Upper lobe of left lung (tissue), 6 donors: ENCODE results near the gene HPSE. TPM values are rescaled to one million over a fixed set of nuclear protein-coding genes. Genes with fewer than 3 reads are reported as not detected.

Experiments
- ATAC-seq, 2 donors: fragments of 200-7000 bp; cut with Tn5 transposase; one replicate each; pipeline ENCODE4 v1.9.1; 2022; ENCODE audit warnings: mild to moderate bottlenecking in 2 of 2, moderate library complexity in 2 of 2; ENCODE audit not compliant: low FRiP score in 2 of 2
- DNase-seq, 2 donors: peaks; one replicate each; pipeline ENCODE4 v3.0.0-alpha.2; 2019 to 2020
- H3K27ac ChIP-seq, 4 donors: fragments of 200-600 bp; sonication (generic); one replicate each; pipeline ENCODE4 v1.5.1; 2016 to 2019
- H3K27me3 ChIP-seq, 4 donors: fragments of 200-600 bp; sonication (generic); one replicate each; pipeline ENCODE4 v1.5.1; 2017 to 2019
- H3K36me3 ChIP-seq, 4 donors: fragments of 200-600 bp; sonication (generic); one replicate each; pipeline ENCODE4 v1.5.1; 2016 to 2019
- H3K4me1 ChIP-seq, 4 donors: fragments of 200-600 bp; sonication (generic); one replicate each; pipeline ENCODE4 v1.5.1; 2018 to 2019
- H3K4me3 ChIP-seq, 4 donors: fragments of 200-600 bp; sonication (generic); one replicate each; pipeline ENCODE4 v1.5.1; 2017 to 2019; ENCODE audit warnings: mild to moderate bottlenecking in 2 of 4, moderate library complexity in 1 of 4
- H3K9me3 ChIP-seq, 4 donors: fragments of 200-600 bp; sonication (generic); one replicate each; pipeline ENCODE4 v1.5.1; 2018 to 2019
- CTCF ChIP-seq, 6 experiments: fragments of 450-650 bp in 4 of 6; fragments of 200-600 bp in 2 of 6; sonication (generic) in 2 of 6; IDR thresholded peaks; one replicate each; pipeline ENCODE4 v1.5.1; 2016 to 2019; ENCODE audit warnings: antibody characterized with exemption in 6 of 6
- EP300 ChIP-seq, 4 donors: sonication (generic); formaldehyde crosslinking; IDR thresholded peaks; one replicate each; pipeline ENCODE4 v1.5.1; 2017; ENCODE audit warnings: antibody characterized with exemption in 4 of 4, control low read depth in 2 of 4
- POLR2A ChIP-seq, 4 donors: fragments of 450-650 bp; IDR thresholded peaks; one replicate each; pipeline ENCODE4 v1.5.1; 2016 to 2017; ENCODE audit warnings: antibody characterized with exemption in 4 of 4, mild to moderate bottlenecking in 2 of 4
- POLR2AphosphoS5 ChIP-seq, 2 donors: sonication (generic); formaldehyde crosslinking; IDR thresholded peaks; one replicate each; pipeline ENCODE4 v1.5.1; 2017; ENCODE audit warnings: antibody characterized with exemption in 2 of 2
- WGBS, 2 donors: methylation state at CpG; one replicate each; pipeline ENCODE4 v1.1.5; 2017 to 2018; 5-methylcytosine and 5-hydroxymethylcytosine counted together
- total RNA-seq, 6 donors: library from RNA; depleted of rRNA in 4 of 6; stranded (reverse); fragments of >200 nt in 4 of 6; gene quantifications; one replicate each; pipeline versions ENCODE4 v1.1.0 to v1.2.1, GENCODE V29; 2016 to 2021
- donor health status: DM: no; HTN: no; CAD: no; lungs with moderate emphysema.
- donor health status: DM: no; HTN: yes; CAD: no; lungs with severe emphysema.

Gene HPSE
- total RNA-seq, 6 donors from 2014 or later: 2.1 to 9.1 (median 5.2) TPM

GRCh38 chr4:83348074-83348473 lies 13.4 kb upstream of the HPSE start:
- WGBS, 2 donors: 86 to 90% methylated on average over 1 of the region's 1 CpG
- Histone ChIP-seq H3K4me3 (no peak overlapping the region), H3K9me3 (no peaks in the 10 kb centered on the region), H3K27ac (no peak overlapping the region), H3K27me3 (no peaks in the 10 kb centered on the region), H3K4me1 (no peaks in the 10 kb centered on the region), H3K36me3 (no peaks in the 10 kb centered on the region)
- TF ChIP-seq EP300 (IDR thresholded peaks at IDR 0.05): no peak
- TF ChIP-seq POLR2A (IDR thresholded peaks at IDR 0.05): no peak
- no peak for TF ChIP-seq POLR2AphosphoS5 (IDR thresholded peaks at IDR 0.05)
- no peak for TF ChIP-seq CTCF (IDR thresholded peaks at IDR 0.05)
- ATAC-seq (no peak), DNase-seq (no peak)

- TF ChIP-seq EP300 (IDR thresholded peaks at IDR 0.05): no peak
- no peak for TF ChIP-seq POLR2AphosphoS5 (IDR thresholded peaks at IDR 0.05)
- no peak for TF ChIP-seq CTCF (IDR thresholded peaks at IDR 0.05)
- no peak for TF ChIP-seq POLR2A (IDR thresholded peaks at IDR 0.05)
- peaks cover 0 to 9% (median 0%) of the 10 kb centered on the region in 4 donors for H3K9me3 ChIP-seq
- H3K27ac ChIP-seq: no peak overlapping the region
- no peak overlapping the region for H3K4me3 ChIP-seq
- H3K27me3 ChIP-seq: no peaks in the 10 kb centered on the region
- H3K36me3 ChIP-seq: no peaks in the 10 kb centered on the region
- DNase-seq (no peak), ATAC-seq (no peak)
- WGBS, 2 donors: 60 to 71% methylated on average over 3 of the region's 3 CpGs
- no peaks in the 10 kb centered on the region for H3K4me1 ChIP-seq
These were observed 7.8 kb upstream of the HPSE start for GRCh38 chr4:83342476-83342875.

- 34 to 39% methylated on average over 2 of the region's 2 CpGs for WGBS, 2 donors
- TF ChIP-seq CTCF (IDR thresholded peaks at IDR 0.05) (no peak), POLR2A (IDR thresholded peaks at IDR 0.05) (no peak), EP300 (IDR thresholded peaks at IDR 0.05) (no peak), POLR2AphosphoS5 (IDR thresholded peaks at IDR 0.05) (no peak)
- no peak for DNase-seq
These were observed 6.2 kb upstream of the HPSE start for GRCh38 chr4:83340692-83341343.

GRCh38 chr4:83339573-83339972 lies 4.9 kb upstream of the HPSE start:
- peaks cover 0 to 9% (median 0%) of the 10 kb centered on the region in 4 donors for H3K9me3 ChIP-seq
- no peaks in the 10 kb centered on the region for H3K36me3 ChIP-seq
- no peak overlapping the region for H3K4me3 ChIP-seq
- TF ChIP-seq CTCF (IDR thresholded peaks at IDR 0.05): no peak
- TF ChIP-seq POLR2AphosphoS5 (IDR thresholded peaks at IDR 0.05): no peak
- no peak for TF ChIP-seq POLR2A (IDR thresholded peaks at IDR 0.05)
- no peak for TF ChIP-seq EP300 (IDR thresholded peaks at IDR 0.05)
- 87 to 90% methylated on average over 6 of the region's 6 CpGs for WGBS, 2 donors
- DNase-seq (no peak), ATAC-seq (no peak)
- H3K4me1 ChIP-seq: peaks cover 0 to 11% (median 8%) of the 10 kb centered on the region in 4 donors
- H3K27ac ChIP-seq: no peak overlapping the region
- H3K27me3 ChIP-seq: no peaks in the 10 kb centered on the region

More at GRCh38 chr4:83340692-83341343, 6.2 kb upstream of the HPSE start:
- H3K27ac ChIP-seq: no peak overlapping the region
- H3K4me1 ChIP-seq: no peaks in the 10 kb centered on the region
- peaks cover 0 to 9% (median 0%) of the 10 kb centered on the region in 4 donors for H3K9me3 ChIP-seq
- no peak overlapping the region for H3K4me3 ChIP-seq
- H3K36me3 ChIP-seq: no peaks in the 10 kb centered on the region
- no peaks in the 10 kb centered on the region for H3K27me3 ChIP-seq
- no peak for ATAC-seq

- TF ChIP-seq CTCF (IDR thresholded peaks at IDR 0.05) (no peak), POLR2A (IDR thresholded peaks at IDR 0.05) (no peak), POLR2AphosphoS5 (IDR thresholded peaks at IDR 0.05) (no peak), EP300 (IDR thresholded peaks at IDR 0.05) (no peak)
- WGBS, 2 donors: 41 to 43% methylated on average over 6 of the region's 6 CpGs
- H3K9me3 ChIP-seq: peaks cover 0 to 9% (median 0%) of the 10 kb centered on the region in 4 donors
- H3K36me3 ChIP-seq: no peaks in the 10 kb centered on the region
- H3K27ac ChIP-seq: no peak overlapping the region
- no peak overlapping the region for H3K4me3 ChIP-seq
- no peaks in the 10 kb centered on the region for H3K27me3 ChIP-seq
- no peak for DNase-seq
- peaks cover 0 to 16% (median 16%) of the 10 kb centered on the region in 4 donors for H3K4me1 ChIP-seq
- ATAC-seq: peak in 1 of 2 donors; percentile 38
These were observed 1.1 kb upstream of the HPSE start for GRCh38 chr4:83335701-83336100.
